AG10803 (cell line): ENCODE results near the gene MYO3B.
"Not testable (repeated sequence)": the region's sequence is repeated elsewhere in the genome, so short reads cannot be mapped to it uniquely, and the experiment has no call there.

Experiments used
- DNase-seq: peaks from one replicate; pipeline ENCODE4 v3.0.0; 2010; ENCODE audit warnings: low read depth
- H3K4me3 ChIP-seq: 2 replicates; pipeline ENCODE4 v1.5.1; 2011; ENCODE audit warnings: mild to moderate bottlenecking, low read length, control low read depth
- CTCF ChIP-seq: conservative IDR thresholded peaks from 2 replicates; pipeline ENCODE4 v1.5.1; 2011; ENCODE audit warnings: mild to moderate bottlenecking, low read length, control low read depth, inconsistent platforms

MYO3B gene

GRCh38 chr2:170277951-170278350, 100.0 kb downstream of the MYO3B start:
- H3K4me3 ChIP-seq: no peak overlapping the region
- DNase-seq: no peak

GRCh38 chr2:170279615-170280014, 101.7 kb downstream of the MYO3B start:
- DNase-seq, H3K4me3 ChIP-seq: not testable (repeated sequence)

More at GRCh38 chr2:170277951-170278350, 100.0 kb downstream of the MYO3B start:
- TF ChIP-seq CTCF: no peak

- no peak overlapping the region for H3K4me3 ChIP-seq
- no peak for DNase-seq
- TF ChIP-seq CTCF: no peak
These were observed 104.9 kb downstream of the MYO3B start for GRCh38 chr2:170282851-170283250.

- H3K4me3 ChIP-seq: no peak overlapping the region
- no peak for DNase-seq
- TF ChIP-seq CTCF: no peak
These were observed 106.3 kb downstream of the MYO3B start for GRCh38 chr2:170284205-170284604.

GRCh38 chr2:170288859-170289258, 110.9 kb downstream of the MYO3B start:
- TF ChIP-seq CTCF: no peak
- H3K4me3 ChIP-seq: no peak overlapping the region
- DNase-seq: no peak

- no peak for DNase-seq
- no peak for TF ChIP-seq CTCF
- H3K4me3 ChIP-seq: no peak overlapping the region
These were observed 113.5 kb downstream of the MYO3B start for GRCh38 chr2:170291474-170291873.

DNA sequence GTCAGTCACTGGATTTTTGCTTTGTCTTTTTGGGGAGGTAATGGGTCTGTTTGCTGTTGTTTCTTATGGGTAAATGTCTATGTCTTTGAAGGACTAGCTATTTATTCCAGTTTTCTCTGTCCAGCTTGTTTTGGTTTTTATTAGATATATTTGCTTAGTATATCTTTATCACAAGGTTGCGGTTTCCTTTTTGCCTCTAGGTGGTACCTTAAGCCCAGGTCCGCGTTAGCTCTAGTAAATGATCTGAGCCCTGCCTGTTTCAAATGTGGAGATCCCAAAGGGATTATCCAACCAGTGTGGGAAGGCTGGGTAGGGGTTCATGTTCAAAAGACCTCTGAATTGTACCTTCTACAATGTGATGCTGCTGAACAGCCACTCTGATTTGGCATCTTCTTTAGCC, 114.5 kb downstream of the MYO3B start:
- no peak for TF ChIP-seq CTCF
- DNase-seq: no peak
- H3K4me3 ChIP-seq: no peak overlapping the region

DNA sequence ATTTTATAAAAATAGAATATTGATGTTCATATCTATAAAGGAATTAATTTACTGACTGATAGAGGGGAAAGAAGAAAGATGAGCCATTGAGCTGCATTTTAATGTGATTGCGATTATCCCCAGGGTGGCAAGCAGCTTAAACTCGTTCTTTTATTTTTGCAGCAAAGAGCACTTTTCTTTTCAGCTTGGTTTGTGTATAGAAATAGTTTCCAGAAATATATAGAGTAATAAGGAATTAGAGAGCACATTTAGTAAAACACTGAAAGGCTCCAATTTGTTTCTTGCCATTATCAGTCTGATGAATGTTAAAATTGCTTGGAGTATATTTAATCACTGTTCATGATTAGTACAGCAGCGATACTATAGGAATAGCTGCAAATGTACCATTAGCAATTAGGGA, 119.5 kb downstream of the MYO3B start:
- no peak for DNase-seq
- no peak for TF ChIP-seq CTCF
- H3K4me3 ChIP-seq: no peak overlapping the region
